Cardiac fibroblast (primary cell): ENCODE results near the gene CACNA2D3.
"Not testable (repeated sequence)": the region's sequence is repeated elsewhere in the genome, so short reads cannot be mapped to it uniquely, and the experiment has no call there.

Experiments
- DNase-seq, 2 donors: peaks; one replicate each; pipeline versions ENCODE4 v3.0.0 to v3.0.0-alpha.2; 2010; ENCODE audit warnings: low read depth in 2 of 2
- H3K4me3 ChIP-seq, 2 donors: replicated peaks in 1 of 2; 1 replicate in 1 of 2; 2 replicates in 1 of 2; pipeline ENCODE4 v1.5.1; 2011; ENCODE audit warnings: low read depth in 2 of 2, low read length in 2 of 2, mild to moderate bottlenecking in 2 of 2, moderate library complexity in 1 of 2
- CTCF ChIP-seq: IDR thresholded peaks from one replicate; pipeline ENCODE4 v1.5.1; 2011; ENCODE audit warnings: low read depth, mild to moderate bottlenecking, low read length, inconsistent platforms

CACNA2D3 gene

GRCh38 chr3:54622678-54623077 lies 500.3 kb downstream of the CACNA2D3 start:
- no peak overlapping the region for H3K4me3 ChIP-seq
- no peak for DNase-seq
- no peak for TF ChIP-seq CTCF

- DNase-seq, result no peak
- no peak for TF ChIP-seq CTCF
- no peak overlapping the region for H3K4me3 ChIP-seq
These were observed 503.7 kb downstream of the CACNA2D3 start for GRCh38 chr3:54625805-54626787.

- DNase-seq, result no peak
- TF ChIP-seq CTCF, result no peak
These were observed 506.6 kb downstream of the CACNA2D3 start for GRCh38 chr3:54628888-54629441.

GRCh38 chr3:54630101-54630623 lies 507.8 kb downstream of the CACNA2D3 start:
- no peak for TF ChIP-seq CTCF

More at GRCh38 chr3:54628888-54629441, 506.6 kb downstream of the CACNA2D3 start:
- H3K4me3 ChIP-seq, result no peak overlapping the region

GRCh38 chr3:54631001-54631400 lies 508.6 kb downstream of the CACNA2D3 start:
- H3K4me3 ChIP-seq, DNase-seq: not testable (repeated sequence)

More at GRCh38 chr3:54630101-54630623, 507.8 kb downstream of the CACNA2D3 start:
- no peak overlapping the region for H3K4me3 ChIP-seq
- DNase-seq, result no peak

GRCh38 chr3:54631516-54632325 lies 509.4 kb downstream of the CACNA2D3 start:
- DNase-seq, result no peak
- H3K4me3 ChIP-seq, result no peak overlapping the region
- no peak for TF ChIP-seq CTCF
